HS-27A (cell line): ENCODE data around the gene MKNK2.

Source experiments
- DNase-seq: peaks from one replicate; pipeline ENCODE4 v3.0.0-alpha.2; 2012; ENCODE audit warnings: low read depth, missing footprints

The MKNK2 gene

DNA sequence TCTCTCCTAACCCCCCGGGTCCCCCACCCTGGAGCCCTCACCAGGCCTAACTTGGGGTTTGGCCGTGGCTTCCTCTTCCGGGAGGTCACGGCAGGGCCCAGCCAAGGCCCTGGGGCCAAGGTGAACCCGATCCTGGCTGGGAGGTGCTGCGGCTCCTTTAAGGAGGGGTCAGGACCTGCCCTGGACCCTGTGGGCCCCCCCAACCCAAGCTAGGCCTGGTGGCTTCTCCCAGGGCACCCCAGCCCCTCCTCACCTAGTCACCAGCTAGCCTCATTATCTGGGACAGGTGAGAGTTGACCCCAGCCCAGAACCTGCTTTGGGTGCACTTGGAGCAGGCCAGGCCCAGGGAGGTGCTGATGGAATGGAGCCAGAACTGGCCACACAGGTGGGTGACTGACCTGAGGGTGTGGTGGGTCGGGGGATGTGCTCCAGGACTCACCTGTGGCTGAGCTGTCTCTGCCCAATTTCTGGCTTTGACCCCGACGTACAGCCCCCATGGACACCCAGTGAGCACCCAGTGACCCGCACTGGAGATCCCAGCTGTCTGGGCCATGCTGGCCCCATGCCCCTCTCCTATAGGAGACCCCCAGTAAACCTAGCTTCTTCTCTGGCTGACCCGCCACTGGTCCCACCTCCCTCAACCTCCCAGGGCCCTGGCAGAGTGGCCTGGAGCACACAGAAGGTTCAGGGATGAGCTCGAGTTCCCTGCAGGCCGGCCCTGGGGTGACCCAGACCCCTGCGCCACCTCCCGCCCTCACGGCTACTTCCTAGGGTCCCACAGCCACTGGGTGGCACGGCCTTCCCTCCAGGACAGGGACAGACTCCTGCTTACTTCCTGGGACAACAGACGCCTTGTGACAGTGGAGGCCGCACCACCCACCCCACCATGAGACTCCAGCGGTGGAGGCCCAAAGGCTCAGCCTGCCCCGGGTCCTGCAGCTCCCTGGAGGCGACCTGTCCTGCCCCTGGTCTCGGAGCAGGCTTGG, 6.7 kb upstream of the MKNK2 start:
- no peak for DNase-seq

DNA sequence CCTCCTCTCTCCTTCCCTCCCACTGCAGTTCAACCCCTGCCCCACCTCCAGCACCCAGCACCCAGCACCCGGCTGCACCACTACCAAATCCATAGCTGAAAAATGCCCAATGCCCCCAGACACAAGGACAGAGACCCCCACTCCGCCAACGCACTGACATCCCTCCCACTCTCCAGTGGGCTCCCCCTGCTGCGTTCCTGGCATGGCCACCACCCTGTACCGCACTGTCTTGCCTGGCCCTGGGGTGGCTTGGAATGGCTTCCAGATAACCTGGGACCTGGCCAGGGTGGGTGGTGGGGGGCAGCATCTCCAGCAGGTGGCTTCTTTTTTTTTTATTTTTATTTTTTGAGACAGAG, 5.8 kb upstream of the MKNK2 start:
- DNase-seq = no peak

DNA sequence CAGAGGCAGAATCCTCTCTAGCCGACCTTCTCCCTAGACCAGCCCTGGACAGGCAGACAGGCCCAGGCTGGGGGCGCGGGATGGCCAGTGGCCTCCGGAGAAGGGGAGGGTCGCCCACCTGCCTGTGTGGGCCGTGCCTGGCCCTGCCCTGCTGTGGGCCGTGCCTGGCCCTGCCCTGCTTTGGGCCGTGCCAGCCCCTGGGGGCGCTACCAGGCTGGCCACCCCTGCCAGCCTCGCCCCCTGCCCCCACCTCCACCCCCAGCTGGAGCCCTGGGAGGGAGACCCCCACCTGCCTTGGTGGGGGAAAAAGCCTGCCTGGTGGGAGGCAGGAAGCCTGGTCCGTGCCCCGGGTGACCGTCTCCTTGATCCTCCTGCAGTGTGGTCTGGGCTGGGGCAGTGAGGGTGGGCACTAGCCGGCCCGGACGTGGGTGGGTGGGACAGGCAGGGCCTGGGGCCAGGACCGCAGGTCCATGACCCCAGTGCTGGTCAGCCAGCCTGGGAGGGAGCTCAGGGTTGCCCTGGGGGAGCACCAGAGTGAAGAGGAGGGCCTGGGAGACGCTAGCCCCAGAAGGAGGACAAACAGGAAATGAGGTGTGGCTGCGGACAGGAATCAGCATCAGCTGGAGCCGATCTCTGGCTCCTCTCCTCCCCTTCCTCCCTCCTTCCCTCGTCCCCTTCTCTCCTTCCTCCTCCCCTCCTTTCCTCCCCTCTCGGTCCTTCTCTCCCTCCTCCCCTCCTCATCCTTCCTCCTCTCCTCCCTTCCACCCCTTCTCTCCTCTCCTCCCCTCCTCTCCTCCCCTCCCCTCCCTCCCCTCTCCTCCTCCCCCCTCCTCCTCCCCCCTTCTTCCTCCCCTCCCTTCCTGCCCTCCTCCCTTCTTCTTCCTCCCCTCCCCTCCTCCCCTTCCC, 5.1 kb upstream of the MKNK2 start:
- DNase-seq = no peak

DNA sequence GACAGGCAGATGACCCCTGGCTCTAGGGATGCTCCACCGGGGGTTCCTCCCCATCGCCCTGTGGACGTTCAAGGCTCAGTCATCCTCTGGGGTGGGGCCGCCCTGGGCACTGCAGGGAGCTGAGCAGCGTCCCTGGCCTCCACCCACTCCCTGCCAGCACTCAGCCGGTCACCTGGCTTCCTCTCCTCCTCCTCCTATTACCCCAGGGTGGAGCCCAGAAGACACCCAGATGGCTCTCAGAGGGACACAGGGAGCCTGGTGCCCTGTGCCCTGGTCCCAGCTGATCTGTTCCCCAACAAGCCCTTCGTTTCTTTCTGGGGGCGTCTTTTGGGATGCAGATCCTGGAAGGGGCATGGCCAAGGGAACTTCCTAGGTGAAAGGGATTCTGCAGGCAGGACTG, 3.7 kb upstream of the MKNK2 start:
- DNase-seq = no peak

DNA sequence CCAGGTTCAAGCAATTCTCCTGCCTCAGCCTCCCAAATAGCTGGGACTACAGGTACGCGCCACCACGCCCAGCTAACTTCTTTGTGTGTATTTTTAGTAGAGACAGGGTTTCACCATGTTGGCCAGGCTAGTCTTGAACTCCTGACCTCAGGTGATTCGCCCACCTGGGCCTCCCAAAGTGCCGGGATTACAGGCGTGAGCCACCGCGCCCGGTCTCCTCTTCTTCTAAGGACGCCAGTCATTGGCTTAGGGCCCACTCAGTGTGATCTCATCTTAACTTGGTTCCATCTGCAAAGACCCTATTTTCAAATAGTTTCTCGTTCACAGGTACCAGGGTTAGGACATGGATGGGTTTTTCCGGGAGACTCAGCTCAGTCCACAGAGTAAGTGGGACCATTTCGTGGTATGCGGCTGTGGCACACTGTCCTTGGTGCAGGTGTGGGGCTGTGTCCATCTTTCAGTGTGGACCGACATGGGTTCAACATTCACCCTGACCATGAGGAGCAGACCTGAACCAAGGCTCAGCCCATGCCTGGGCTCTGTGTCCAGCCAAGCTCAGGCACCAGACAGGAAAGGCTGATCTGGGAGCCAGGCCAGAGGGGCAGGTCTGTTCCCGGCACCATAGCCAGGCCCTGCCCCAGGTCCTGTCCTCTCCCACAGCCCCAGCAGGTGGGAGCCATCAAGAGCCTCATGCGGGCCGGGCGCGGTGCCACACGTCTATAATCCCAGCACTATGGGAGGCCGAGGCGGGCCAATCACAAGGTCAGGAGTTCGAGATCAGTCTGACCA, 2.8 kb upstream of the MKNK2 start:
- DNase-seq = no peak

DNA sequence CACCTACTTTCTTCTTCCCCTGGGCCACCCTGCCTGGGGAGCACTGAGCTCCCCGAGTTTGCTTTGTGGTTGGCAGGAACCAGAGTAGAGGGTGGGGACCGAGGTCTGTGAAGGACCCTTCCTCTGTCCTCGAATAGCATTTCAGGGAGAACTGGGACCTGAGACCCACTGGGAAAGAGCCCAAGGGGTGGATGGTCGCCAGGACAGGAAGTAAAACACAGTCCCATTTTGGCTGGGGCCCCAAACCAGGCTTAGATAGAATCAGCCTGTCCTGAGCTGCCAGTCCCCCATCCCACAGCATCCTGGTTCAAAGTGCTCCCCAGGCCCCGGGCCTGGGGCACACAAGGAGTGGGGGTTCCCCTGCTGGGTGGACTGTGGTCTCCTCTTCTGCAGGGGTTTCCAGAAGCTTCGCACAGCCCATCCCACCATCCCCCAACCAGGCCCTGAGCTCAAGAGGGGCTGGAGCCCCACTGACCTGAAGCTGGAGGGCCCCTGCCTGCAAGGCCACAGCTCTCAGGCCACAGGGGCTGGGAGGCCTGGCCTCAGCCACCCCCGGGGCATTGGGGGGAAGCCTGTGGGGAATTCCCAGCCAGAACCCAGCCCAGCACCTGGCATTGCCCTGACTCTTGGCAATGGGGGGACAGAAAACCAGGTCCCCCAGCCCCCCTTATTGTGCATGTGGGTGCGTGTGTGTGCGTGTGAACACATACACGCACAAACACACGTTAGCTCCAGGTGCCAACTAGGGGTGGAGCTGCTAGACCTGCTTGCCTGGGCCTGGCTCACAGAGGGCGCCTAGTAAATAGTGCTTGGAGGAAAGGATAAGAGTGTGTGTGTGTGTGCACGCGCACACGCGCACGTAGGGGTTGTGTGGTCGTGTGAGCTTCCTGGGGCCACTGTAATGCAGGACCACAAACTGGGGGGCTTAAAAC, 995 bp upstream of the MKNK2 start:
- no peak for DNase-seq

DNA sequence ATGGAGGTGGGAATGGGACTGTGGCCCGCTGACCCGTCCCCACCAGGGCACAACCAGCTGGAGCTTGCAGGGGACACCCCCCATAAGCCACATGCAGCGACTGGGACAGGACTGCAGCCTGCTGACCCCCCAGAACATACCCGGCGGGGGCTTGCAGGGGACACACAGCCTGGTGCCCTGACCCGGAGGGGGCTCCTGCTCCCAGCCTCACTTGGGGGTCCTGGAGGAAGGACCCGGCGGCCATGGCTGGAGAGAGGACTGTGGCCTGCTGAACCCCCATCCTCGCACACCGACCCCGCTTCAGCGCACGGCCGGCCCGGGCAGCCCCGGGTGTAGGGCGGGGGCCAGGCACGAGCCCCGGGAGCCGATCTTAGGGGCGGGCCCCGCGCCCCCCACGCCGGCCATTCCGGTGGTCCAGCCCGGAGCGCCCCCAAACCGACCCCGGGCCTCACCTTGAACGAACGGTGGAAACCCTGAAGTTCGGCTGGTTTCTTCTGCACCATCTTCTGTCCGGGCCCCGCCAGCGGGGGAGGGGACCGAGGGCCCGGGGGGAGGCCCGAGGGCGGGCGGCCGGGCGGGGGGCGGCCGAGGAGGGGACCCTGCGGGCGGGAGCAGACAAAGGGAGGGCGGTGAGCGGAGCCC, 574 bp downstream of the MKNK2 start:
- no peak for DNase-seq

DNA sequence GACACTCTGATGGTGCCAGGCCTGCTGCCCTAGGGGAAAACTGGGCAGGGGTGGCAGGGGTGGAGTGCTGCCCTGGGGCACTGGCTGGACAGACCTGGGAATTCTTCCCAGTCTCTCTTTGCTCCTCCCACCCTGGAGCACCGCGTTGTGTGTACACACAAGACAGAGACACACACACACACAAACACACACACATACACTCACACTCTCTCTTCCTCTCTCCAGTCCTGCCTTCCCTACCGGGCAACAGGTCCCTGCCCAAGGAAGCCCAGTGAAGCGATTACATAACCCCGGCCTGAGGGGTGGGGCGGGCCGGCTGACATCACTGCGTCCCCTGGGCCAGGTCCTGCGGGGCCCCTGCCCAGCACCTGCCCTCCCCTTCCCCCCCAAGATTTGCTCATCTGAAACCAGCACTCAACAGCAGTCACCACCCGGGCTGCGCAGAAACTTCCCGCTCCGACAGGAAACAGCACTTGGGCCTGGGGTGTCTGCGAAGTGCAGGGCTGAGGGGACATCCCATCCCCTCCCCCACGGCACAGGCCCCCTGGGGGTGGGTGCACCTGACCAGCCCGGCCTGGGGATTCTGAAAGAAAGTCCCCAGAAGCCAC, 1.2 kb downstream of the MKNK2 start:
- no peak for DNase-seq

DNA sequence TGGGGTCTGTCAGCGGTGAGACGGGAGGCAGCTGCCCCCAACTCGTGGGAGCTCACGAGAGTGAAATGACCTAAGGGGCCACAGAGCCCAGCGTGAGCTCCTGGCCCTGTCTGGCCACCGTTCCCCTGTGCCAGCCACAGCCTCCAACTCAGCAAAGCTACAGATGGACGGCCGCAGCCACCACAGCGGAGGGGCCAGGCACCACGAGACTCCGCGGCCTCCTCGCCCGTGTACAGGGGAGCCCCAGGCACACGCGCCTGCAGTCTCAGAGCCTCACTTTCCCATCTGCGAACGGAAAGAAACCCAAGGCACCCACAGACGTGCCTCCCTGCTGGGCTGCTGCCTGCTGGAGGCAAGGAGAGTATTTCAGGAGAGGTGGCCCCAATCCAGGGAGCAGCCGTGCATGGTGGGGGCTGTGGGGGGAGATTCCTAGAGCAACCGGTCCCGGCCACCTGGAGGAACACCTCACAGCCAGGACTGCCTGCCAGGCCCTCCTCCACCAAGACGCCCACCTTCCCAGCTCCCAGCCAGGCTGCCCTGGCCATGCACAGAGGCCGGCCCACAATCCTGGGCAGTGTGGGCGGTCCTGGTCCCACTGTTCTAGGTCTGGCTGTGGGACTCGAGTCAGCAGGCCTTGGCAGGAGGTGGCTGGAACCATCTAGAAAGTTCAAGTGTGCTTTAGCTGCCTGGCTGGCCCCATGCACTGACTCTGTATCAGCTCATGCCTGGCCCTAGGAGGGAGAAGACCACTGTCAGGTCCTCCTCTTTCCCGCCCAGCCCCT, 1.9 kb downstream of the MKNK2 start:
- DNase-seq = no peak

DNA sequence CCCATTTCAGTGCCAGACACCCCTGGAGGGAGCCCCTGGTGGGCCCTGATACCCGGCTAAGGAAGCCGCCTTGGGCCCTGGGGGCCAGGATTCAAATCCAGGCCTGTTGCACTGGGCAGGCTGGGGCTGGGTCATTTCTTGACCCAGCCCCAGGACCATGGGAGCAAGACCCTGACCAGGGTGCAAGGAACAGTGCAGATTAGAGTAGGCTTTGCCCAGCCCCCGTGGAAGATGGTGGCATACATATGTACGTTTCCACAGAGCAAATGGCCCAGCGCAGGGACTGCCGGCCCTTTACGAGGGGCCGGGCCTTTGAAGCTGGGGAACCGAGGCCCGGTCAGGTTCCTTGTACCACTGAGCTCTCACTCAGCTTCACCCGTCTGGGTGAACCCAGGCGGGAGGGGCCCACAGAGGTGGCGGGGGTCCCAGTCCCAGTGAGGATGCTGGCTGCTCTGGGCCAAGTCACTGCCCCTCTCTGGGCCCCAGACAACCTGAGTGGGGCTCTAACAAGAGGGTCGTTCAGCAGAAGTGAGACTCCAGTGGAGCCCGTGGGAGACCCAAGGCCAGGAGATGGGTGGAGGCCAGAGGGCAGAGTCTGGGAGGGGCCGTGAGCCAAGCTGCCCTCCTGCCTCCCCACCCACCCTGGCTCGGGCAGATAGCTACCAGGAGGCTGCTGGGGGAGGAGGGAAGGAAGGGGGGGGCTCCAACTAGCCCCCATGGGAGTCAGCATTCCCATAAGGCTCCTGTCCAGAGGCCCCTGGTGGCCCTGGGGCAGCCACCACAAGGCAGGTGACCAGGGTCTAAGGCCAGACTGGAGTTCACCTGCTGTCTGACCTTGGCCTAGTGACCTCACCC, 2.7 kb downstream of the MKNK2 start:
- DNase-seq = no peak

DNA sequence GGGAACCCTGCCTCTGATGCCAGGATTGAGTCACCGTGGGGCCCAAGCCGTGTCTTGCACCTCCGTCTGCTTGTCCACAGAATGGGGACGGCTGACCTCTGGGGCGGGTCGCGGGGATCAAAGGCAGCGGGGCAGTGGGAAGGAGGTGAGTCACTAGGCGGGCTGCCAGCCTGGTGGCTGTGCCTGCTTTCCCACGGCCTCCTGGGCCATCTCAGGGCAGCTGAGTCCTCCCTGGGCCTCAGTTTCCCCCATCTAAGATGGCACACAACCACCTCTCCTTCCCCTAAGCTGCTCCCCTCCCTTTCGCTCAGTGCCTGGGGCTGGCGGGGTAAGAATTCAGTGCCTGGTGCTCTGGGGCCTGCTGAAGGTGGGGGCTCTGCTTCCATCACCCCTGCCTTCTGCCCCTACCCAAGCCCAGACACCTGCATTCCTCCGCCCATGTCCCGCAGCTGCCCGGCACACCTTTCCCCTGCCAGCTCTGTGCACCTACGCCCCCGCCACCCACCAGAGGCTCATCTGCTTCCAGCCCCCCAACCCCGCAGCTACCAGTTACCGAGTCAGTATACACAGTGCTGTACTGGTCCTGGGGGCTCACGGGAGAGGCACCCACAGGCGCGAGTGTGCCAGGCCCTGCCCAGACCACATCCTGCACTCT, 3.5 kb downstream of the MKNK2 start:
- no peak for DNase-seq

DNA sequence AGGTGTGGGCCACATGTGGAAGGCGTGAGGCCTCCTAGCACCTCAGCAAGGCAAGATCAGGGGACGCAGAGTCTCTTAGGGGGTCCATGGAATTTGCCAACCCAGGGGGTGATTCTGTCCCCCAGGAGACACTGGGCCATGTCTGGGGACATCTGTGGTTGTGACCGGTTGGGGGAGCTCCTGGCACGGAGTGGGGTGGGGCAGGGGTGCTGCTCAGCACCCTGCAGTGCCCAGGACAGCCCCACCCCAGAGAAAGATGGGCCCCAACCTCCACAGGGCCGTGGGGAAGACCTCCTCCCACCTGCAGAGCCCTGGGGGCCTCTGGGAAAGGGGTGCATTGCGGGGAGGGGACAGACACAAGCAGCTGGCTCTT, 4.0 kb downstream of the MKNK2 start:
- DNase-seq = no peak

DNA sequence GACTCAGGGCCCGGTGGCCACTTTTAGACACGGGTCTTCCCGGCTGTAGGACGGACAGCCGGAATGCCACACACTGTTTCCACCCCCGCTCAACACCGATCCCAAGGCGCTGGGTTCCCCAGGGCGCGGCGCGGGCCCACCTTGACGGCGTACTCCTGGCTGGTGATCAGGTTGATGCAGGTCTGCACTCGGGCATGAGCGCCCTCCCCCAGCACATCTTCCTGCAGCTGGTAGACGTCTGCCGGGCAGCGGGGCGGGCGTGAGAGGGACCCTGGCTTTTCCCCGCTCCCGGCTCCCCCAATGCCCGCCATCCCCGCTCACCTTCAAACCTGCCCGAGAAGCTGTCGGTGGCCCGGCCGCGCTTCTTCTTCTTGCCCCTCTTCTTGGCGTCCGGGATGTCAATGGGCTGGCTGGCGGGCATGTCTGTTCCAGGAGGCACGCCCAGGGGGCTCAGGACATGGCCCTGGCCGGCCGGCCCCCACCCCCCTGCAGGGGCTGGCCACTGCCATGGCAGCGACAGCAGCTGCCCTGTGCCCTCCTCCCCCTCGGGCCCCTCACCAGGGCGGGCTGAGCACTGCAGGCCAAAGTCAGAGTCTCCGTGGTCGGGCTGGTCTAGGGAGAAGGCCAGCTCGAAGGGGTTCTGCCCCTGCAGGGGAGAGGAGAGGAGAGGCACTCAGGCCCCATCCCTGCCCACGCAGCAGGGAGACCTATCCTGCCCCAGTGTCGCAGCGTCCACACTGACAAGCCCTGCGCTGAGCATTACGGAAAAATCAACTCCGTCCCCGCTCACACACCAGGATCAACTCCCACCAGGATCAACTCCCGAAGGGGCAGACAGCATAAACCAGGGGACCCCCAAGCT, 4.8 kb downstream of the MKNK2 start:
- no peak for DNase-seq

DNA sequence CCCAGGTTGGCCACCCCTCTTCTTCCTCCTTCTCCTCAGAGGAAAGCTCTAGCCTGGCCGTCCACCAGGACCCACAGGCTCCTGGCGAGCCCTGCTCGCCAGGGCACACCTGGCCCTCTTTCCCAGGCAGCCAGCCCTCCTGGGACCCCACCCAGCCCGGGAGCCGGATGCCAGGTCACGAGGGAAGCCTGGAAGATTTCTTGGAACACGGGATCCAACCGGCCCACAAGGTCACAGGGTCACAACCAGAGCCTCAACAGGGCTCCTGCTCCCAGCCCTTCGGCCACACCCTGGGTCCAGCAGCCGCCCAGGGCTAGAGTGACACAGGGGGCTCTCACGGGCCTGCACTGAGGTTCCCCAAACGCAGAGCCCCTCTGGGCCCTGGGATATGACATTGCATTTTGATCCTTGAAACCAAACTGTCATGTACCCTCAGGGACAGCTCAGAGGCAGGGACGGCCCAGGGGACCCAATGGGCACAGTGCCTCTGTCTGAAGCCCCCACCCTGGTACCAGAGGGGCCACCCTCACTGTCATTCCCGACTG, 5.5 kb downstream of the MKNK2 start:
- no peak for DNase-seq

DNA sequence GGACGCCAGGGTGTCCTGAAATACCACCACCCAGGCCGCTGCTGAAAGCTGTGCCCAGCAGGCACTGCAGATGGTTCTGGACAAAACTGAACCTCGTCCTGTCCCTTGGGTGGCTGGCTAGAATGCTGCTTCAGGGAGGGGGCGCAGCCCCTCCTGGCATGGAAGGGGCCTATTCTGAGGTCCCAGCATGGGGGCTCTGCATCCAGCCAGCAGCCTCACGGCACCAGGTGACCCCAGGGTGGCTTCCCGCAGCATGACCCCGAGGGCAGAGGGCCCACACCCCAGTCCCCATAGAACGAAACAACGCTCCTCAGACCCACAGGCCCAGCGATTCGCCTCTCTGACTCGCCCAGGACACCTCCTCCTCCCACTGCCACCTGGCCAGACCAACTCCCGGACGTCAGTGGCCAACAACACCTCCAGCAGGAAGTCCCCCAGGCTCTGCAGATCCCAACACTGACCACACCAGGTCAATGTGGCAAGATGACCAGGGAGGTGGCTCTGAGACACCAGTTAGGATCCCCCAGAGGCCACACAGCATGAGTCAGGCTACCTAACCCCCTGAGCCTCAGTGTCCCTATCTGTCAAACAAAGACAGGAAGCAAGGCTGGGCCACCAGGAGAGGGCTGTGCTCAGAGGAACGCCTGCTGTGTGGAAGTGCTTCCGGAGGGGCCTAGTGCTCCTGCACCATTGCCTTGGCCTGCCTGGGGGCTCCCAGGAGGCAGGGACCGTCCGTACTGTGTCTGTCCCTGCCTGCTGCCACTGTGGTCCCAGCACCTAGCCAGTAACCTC, 6.1 kb downstream of the MKNK2 start:
- DNase-seq = no peak
